Glomerular visceral epithelial cell (primary cell): ENCODE data around the gene IQCB1.
"Not testable (repeated sequence)": the region's sequence is repeated elsewhere in the genome, so short reads cannot be mapped to it uniquely, and the experiment has no call there.

Experiments used
- DNase-seq: peaks from one replicate; pipeline ENCODE4 v3.0.0-alpha.2; 2016; ENCODE audit errors: extremely low spot score

IQCB1 gene

GRCh38 chr3:121834671-121835464 lies at the start of gene IQCB1, which contains the start of gene EAF2:
Gene IQCB1 (minus strand): TSS chr3:121835060. CDS start chr3:121828960, 6,100 bp downstream.
Gene EAF2 (plus strand): TSS chr3:121835209. CDS start chr3:121835286, 77 bp downstream.
- peak; percentile 95 for DNase-seq

- DNase-seq = peak; percentile 7
These were observed 48.6 kb upstream of the IQCB1 start for GRCh38 chr3:121883507-121883906.

GRCh38 chr3:121878411-121878810 lies 43.6 kb upstream of the IQCB1 start:
- DNase-seq = no peak

- no peak for DNase-seq
These were observed 36.6 kb upstream of the IQCB1 start for GRCh38 chr3:121871430-121871829.

- DNase-seq = no peak
These were observed 35.9 kb upstream of the IQCB1 start for GRCh38 chr3:121870717-121871116.

GRCh38 chr3:121869736-121870135 lies 34.9 kb upstream of the IQCB1 start:
- DNase-seq = no peak

- DNase-seq = no peak
These were observed 28.9 kb upstream of the IQCB1 start for GRCh38 chr3:121863801-121864200.

- DNase-seq = not testable (repeated sequence)
These were observed 28.4 kb upstream of the IQCB1 start for GRCh38 chr3:121863247-121863646.

- DNase-seq = not testable (repeated sequence)
These were observed 22.9 kb upstream of the IQCB1 start for GRCh38 chr3:121857778-121858177.

- no peak for DNase-seq
These were observed 20.7 kb upstream of the IQCB1 start for GRCh38 chr3:121855555-121855954.

GRCh38 chr3:121852256-121852655 lies 17.4 kb upstream of the IQCB1 start:
- DNase-seq = no peak

GRCh38 chr3:121844892-121845291 lies 10.0 kb upstream of the IQCB1 start:
- DNase-seq = no peak

- no peak for DNase-seq
These were observed 5.1 kb upstream of the IQCB1 start for GRCh38 chr3:121839962-121840361.

GRCh38 chr3:121836481-121836880 lies 1.6 kb upstream of the IQCB1 start:
- no peak for DNase-seq

- no peak for DNase-seq
These were observed 1.2 kb upstream of the IQCB1 start for GRCh38 chr3:121836064-121836463.

GRCh38 chr3:121835465-121835801 lies 573 bp upstream of the IQCB1 start:
- no peak for DNase-seq

GRCh38 chr3:121834157-121834670 lies 646 bp downstream of the IQCB1 start:
- DNase-seq = no peak

GRCh38 chr3:121822973-121823372 lies 11.9 kb downstream of the IQCB1 start:
- DNase-seq = no peak

GRCh38 chr3:121821421-121822199 lies 13.2 kb downstream of the IQCB1 start:
- no peak for DNase-seq

GRCh38 chr3:121819236-121819635 lies 15.6 kb downstream of the IQCB1 start:
- no peak for DNase-seq

GRCh38 chr3:121818578-121818977 lies 16.3 kb downstream of the IQCB1 start:
- DNase-seq = no peak

GRCh38 chr3:121817753-121818152 lies 17.1 kb downstream of the IQCB1 start:
- no peak for DNase-seq

- DNase-seq = no peak
These were observed 25.6 kb downstream of the IQCB1 start for GRCh38 chr3:121809249-121809648.
